BLaER1 (cell line): ENCODE measurements around the gene BCL11B.

Experiments
- H3K27ac ChIP-seq: shearing (Covaris generic); formaldehyde crosslinking; 2 replicates; pipeline ENCODE4 v1.8.1; 2022
- H3K27me3 ChIP-seq: shearing (Covaris generic); formaldehyde crosslinking; 2 replicates; pipeline ENCODE4 v1.8.1; 2022
- H3K36me3 ChIP-seq: shearing (Covaris generic); formaldehyde crosslinking; 2 replicates; pipeline ENCODE4 v1.8.1; 2022
- H3K4me1 ChIP-seq: shearing (Covaris generic); formaldehyde crosslinking; 2 replicates; pipeline ENCODE4 v1.8.1; 2022
- H3K4me2 ChIP-seq: shearing (Covaris generic); formaldehyde crosslinking; 2 replicates; pipeline ENCODE4 v1.8.1; 2022
- H3K4me3 ChIP-seq: shearing (Covaris generic); formaldehyde crosslinking; 2 replicates; pipeline ENCODE4 v1.8.1; 2022
- H3K9ac ChIP-seq: shearing (Covaris generic); formaldehyde crosslinking; 2 replicates; pipeline ENCODE4 v1.8.1; 2022
- H3K9me3 ChIP-seq: shearing (Covaris generic); formaldehyde crosslinking; 2 replicates; pipeline ENCODE4 v1.8.1; 2022
- H4K20me1 ChIP-seq: shearing (Covaris generic); formaldehyde crosslinking; 2 replicates; pipeline ENCODE4 v1.8.1; 2022
- Cebpa-rat ChIP-seq: shearing (Covaris generic); IDR thresholded peaks from 2 replicates; pipeline ENCODE4 v1.8.1; 2022

BCL11B gene

DNA sequence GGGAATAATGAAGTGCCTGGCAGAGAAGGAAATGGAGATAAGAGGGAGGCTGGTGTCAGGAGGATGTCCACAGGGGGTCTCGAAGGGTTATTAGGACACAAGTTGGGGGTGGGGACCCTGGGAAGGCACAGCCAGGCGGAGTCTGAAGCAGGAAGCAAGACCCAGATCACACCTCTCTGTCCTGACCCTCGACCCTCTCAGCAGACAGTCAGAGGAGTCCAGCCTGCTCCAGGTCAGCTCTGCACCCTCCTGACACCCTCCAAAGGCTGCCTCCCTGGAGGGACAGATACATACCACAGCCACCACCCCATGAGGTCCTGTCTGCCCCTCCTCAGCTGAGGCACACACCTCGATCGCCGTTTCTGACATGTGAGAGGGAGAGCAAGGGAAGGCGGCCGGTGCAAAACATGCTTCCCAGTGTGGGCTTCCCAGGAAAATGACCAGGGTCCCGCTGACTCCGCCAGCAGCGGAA lies 9.0 kb downstream of the BCL11B start:
- H3K4me2 ChIP-seq: peak overlapping the region; percentile 90
- peak overlapping the region; percentile 57 for H3K27ac ChIP-seq
- H3K9me3 ChIP-seq: no peaks in the 10 kb centered on the region
- H3K4me3 ChIP-seq: peak overlapping the region; percentile 51
- peak overlapping the region; percentile 70 for H3K9ac ChIP-seq
- H3K4me1 ChIP-seq: peaks cover 76% of the 10 kb centered on the region
- H4K20me1 ChIP-seq: peaks cover 99% of the 10 kb centered on the region
- no peak for TF ChIP-seq Cebpa-rat
- peaks cover 96% of the 10 kb centered on the region for H3K27me3 ChIP-seq
- H3K36me3 ChIP-seq: 0 out of 2 replicates have a peak, but pooled peaks cover 6% of the 10 kb centered on the region

DNA sequence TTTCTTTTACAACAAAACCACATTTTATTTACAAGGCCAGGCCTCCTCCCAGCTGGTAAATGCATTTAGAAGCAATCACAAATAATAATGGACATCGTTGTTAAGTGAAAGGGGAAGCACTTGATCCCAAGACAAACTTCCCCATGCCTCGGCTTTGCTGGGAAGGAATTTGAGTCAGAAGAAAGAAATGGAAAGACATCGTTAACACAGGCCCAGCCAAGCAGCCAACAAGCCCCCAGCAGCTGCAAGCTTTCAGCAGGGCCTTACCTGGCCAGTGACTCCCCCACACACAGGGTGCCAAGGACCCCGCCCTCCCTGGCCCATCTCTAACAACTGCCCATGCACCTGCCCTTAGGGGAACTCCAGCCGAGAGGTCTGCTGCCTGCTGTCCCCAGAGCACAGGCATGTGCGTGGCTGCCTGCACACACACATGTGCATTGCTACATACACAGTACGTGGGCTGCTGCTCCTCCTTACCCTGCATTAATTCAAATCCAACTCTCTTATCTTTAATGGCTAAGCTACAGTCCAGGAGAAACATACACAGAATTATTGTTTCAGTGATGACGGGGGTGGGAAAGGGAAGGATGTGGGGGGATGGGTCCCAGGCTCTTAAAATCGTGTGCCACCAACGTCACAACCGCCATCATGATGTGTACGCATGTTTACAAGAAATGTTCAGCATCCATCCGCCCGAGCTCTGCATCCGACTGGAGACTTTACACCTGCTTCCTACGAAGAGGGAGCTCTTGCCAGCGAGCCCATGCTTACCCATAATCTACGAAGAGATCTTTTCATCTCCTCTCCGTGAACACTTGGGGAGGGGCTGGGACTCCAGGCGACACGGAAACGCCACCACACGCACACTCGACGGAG lies 9.8 kb downstream of the BCL11B start:
- Histone ChIP-seq H3K27me3 (peaks cover 87% of the 10 kb centered on the region), H3K4me3 (peak overlapping the region; percentile 51; the same call in 1 of the 2 replicates), H3K36me3 (peaks cover 15% of the 10 kb centered on the region), H3K4me1 (peaks cover 67% of the 10 kb centered on the region), H3K27ac (peak overlapping the region; percentile 57), H3K9ac (peak overlapping the region; percentile 70), H3K4me2 (peak overlapping the region; percentile 90), H3K9me3 (no peaks in the 10 kb centered on the region), H4K20me1 (peaks cover 99% of the 10 kb centered on the region)
- TF ChIP-seq Cebpa-rat: no peak

DNA sequence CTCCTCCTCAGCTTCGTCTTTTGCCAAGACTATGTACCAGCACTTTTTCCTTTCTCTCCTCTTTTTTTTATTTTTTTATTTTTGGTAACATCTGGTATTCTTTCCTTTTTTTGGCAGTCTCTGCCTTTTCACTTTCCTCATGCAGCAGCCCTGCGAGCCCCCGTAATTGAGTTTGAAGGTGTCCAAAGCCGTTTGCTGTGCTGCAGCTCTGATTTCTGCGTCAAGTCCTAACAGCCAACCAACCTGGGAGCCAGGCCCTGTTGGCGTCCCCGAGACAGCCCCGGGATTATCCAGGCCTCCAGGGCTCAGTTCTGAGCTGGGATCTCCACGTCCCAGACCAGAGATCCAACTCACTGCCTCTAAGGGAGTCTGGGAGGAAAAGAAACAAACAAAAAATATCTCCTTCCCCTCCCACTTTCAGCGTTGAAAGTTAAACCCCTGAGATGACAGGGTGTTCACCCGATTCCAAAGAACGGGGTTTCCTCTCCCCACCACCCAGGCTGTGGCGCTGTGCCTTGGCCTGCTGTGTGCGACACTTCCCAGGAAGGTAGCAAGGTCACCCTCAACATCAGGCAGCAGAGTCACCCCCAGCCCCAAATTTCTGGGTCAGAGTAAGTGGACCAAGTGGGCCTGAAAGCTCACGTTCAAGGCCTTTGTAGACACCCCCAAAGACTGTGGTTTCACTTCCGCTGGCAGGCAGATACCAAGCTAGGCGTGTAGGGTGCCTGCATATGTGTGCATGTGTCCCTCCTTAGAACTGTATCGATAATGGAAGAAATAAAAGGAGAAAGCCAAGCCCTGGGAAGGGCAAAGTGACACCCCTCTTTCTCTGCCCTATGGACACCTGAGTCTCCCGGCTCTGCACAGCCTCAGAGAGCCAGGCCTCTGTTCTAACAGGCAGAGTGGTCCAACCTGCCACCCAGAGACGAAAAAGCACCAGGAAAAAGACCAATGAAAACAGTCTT lies 11.1 kb downstream of the BCL11B start:
- peak overlapping the region; percentile 70 for H3K9ac ChIP-seq
- H3K36me3 ChIP-seq: peaks cover 28% of the 10 kb centered on the region
- H3K4me3 ChIP-seq: peak overlapping the region; percentile 35; the same call in 1 of the 2 replicates
- H3K4me2 ChIP-seq: peak overlapping the region; percentile 90
- H4K20me1 ChIP-seq: peaks cover 100% of the 10 kb centered on the region
- no peak for TF ChIP-seq Cebpa-rat
- peak overlapping the region; percentile 28; the same call in 1 of the 2 replicates for H3K27ac ChIP-seq
- H3K27me3 ChIP-seq: peaks cover 76% of the 10 kb centered on the region
- no peaks in the 10 kb centered on the region for H3K9me3 ChIP-seq
- peaks cover 57% of the 10 kb centered on the region for H3K4me1 ChIP-seq

DNA sequence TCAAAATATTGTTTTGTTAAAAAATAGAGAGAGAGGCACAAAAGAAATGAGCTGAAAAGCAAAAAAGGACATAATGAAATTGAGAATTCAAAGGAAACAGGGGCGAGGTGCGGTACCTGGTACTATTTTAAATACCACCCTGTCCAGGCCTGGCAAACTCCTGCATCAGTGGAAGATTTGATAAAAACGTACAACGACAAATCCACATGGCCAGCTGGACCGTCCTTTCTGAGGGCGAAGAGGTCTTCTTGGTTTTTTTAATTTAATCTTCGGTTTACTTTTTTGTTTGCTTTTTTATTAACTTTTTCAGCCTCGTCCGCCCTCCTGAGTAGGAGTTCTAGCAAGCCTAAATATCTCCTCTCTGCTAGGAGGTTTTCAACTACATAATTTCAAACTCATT lies 11.9 kb downstream of the BCL11B start:
- H3K9me3 ChIP-seq: no peaks in the 10 kb centered on the region
- H3K9ac ChIP-seq: peak overlapping the region; percentile 70; the same call in 1 of the 2 replicates
- no peak overlapping the region for H3K4me3 ChIP-seq
- H3K4me2 ChIP-seq: no peak overlapping the region
- peaks cover 99% of the 10 kb centered on the region for H4K20me1 ChIP-seq
- H3K36me3 ChIP-seq: peaks cover 34% of the 10 kb centered on the region
- peaks cover 49% of the 10 kb centered on the region for H3K4me1 ChIP-seq
- H3K27me3 ChIP-seq: peaks cover 68% of the 10 kb centered on the region
- H3K27ac ChIP-seq: no peak overlapping the region
- TF ChIP-seq Cebpa-rat: no peak

GRCh38 chr14:99258876-99259726 lies 12.9 kb downstream of the BCL11B start:
- Histone ChIP-seq H3K4me3 (no peak overlapping the region), H3K4me2 (no peak overlapping the region), H3K9ac (no peak overlapping the region), H3K27me3 (peaks cover 58% of the 10 kb centered on the region), H3K36me3 (peaks cover 40% of the 10 kb centered on the region), H3K9me3 (no peaks in the 10 kb centered on the region), H3K4me1 (peaks cover 39% of the 10 kb centered on the region), H4K20me1 (peaks cover 99% of the 10 kb centered on the region), H3K27ac (no peak overlapping the region)
- no peak for TF ChIP-seq Cebpa-rat

GRCh38 chr14:99258341-99258861 lies 13.6 kb downstream of the BCL11B start:
- no peak overlapping the region for H3K4me2 ChIP-seq
- TF ChIP-seq Cebpa-rat: no peak
- no peak overlapping the region for H3K9ac ChIP-seq
- peaks cover 99% of the 10 kb centered on the region for H4K20me1 ChIP-seq
- H3K27me3 ChIP-seq: peaks cover 51% of the 10 kb centered on the region
- H3K4me3 ChIP-seq: no peak overlapping the region
- H3K4me1 ChIP-seq: peaks cover 32% of the 10 kb centered on the region
- H3K27ac ChIP-seq: no peak overlapping the region
- H3K36me3 ChIP-seq: peaks cover 47% of the 10 kb centered on the region
- H3K9me3 ChIP-seq: no peaks in the 10 kb centered on the region

DNA sequence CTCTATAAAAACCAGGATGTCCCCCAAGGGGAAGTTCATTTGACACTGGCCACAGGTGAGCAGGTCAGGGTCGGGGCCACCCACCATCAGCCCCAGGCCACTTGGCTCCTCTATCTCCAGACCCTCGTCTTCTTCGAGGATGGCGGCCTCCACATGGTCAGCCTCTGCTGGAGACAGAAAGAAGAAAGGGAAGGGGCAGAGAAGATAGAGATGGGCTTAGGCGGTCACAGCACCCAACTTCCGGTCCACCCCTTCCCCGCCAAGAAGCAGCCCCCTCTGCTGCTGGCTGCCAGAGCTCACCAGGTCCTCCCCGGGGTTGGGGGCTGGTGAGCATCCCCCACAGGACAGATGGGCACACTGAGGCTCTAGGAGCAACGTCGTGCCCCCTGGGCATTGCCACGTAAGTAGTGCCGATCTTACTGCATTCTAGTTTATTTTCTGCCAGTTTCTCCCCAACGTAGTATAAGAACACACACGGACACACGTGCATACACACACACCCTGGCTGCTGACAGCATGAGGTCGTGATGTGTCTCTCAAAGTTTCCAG lies 14.2 kb downstream of the BCL11B start:
- Histone ChIP-seq H3K4me2 (no peak overlapping the region), H3K9ac (no peak overlapping the region), H3K27me3 (peaks cover 45% of the 10 kb centered on the region), H3K4me3 (no peak overlapping the region), H3K36me3 (peaks cover 54% of the 10 kb centered on the region), H3K9me3 (no peaks in the 10 kb centered on the region), H4K20me1 (peaks cover 99% of the 10 kb centered on the region), H3K27ac (no peak overlapping the region), H3K4me1 (peaks cover 26% of the 10 kb centered on the region)
- no peak for TF ChIP-seq Cebpa-rat

- no peak overlapping the region for H3K27ac ChIP-seq
These were observed 14.8 kb downstream of the BCL11B start for GRCh38 chr14:99257122-99257672.

More at GRCh38 chr14:99257122-99257672, 14.8 kb downstream of the BCL11B start:
- no peak overlapping the region for H3K4me2 ChIP-seq
- no peak overlapping the region for H3K9ac ChIP-seq
- no peak for TF ChIP-seq Cebpa-rat
- H3K27me3 ChIP-seq: peaks cover 39% of the 10 kb centered on the region
- peaks cover 99% of the 10 kb centered on the region for H4K20me1 ChIP-seq
- H3K4me3 ChIP-seq: no peak overlapping the region
- H3K36me3 ChIP-seq: peaks cover 58% of the 10 kb centered on the region
- H3K9me3 ChIP-seq: no peaks in the 10 kb centered on the region
- H3K4me1 ChIP-seq: peaks cover 20% of the 10 kb centered on the region
